Activated T-cell treated with anti-CD3 and anti-CD28 coated beads, Interleukin-2, amount 50 U/mL, for 4 hours (primary cell): Measurements from ENCODE around the gene TIMM21. TPM values are rescaled to one million over a fixed set of nuclear protein-coding genes. Genes with fewer than 3 reads are reported as not detected.
A peak's percentile ranks its signal among the peaks of the same experiment; 100 is the strongest.

Source experiments
- ATAC-seq, 2 donors: fragments of 200-7000 bp; cut with Tn5 transposase; one replicate each; pipeline ENCODE4 v1.10.0; 2021
- DNase-seq: peaks from one replicate; pipeline ENCODE4 v3.0.0-alpha.2; 2020
- H3K27me3 Mint-ChIP-seq: one replicate; pipeline ENCODE4 v1.8.0; 2021; ENCODE audit warnings: low read depth, mixed read lengths
- H3K36me3 Mint-ChIP-seq: one replicate; pipeline ENCODE4 v1.8.0; 2022; ENCODE audit warnings: mixed read lengths; ENCODE audit not compliant: insufficient read depth
- H3K4me1 Mint-ChIP-seq: one replicate; pipeline ENCODE4 v1.8.0; 2021; ENCODE audit warnings: low read depth, mixed read lengths
- H3K4me3 Mint-ChIP-seq: one replicate; pipeline ENCODE4 v1.8.0; 2021; ENCODE audit warnings: mild to moderate bottlenecking, moderate library complexity, mixed read lengths
- H3K9me3 Mint-ChIP-seq: one replicate; pipeline ENCODE4 v1.8.0; 2021; ENCODE audit warnings: mixed read lengths
- total RNA-seq, 3 donors: library from RNA; stranded (reverse); gene quantifications; one replicate each; pipeline ENCODE4 v1.2.1, GENCODE V29; 2021

The TIMM21 gene
- total RNA-seq, 3 donors from 2014 or later = 52.3 to 64.2 (median 56.5) TPM

- H3K27me3 Mint-ChIP-seq = no peaks in the 10 kb centered on the region
- H3K4me1 Mint-ChIP-seq = peaks cover 25% of the 10 kb centered on the region
- ATAC-seq = no peak
- DNase-seq = no peak
- no peak overlapping the region for H3K4me3 Mint-ChIP-seq
- peaks cover 30% of the 10 kb centered on the region for H3K36me3 Mint-ChIP-seq
- no peaks in the 10 kb centered on the region for H3K9me3 Mint-ChIP-seq
Measured at GRCh38 chr18:74154716-74155115, 6.4 kb downstream of the TIMM21 start.

- Mint-ChIP-seq H3K4me1 (peaks cover 22% of the 10 kb centered on the region), H3K9me3 (no peaks in the 10 kb centered on the region), H3K4me3 (no peak overlapping the region), H3K36me3 (peaks cover 32% of the 10 kb centered on the region), H3K27me3 (no peaks in the 10 kb centered on the region)
- no peak for ATAC-seq
- no peak for DNase-seq
Measured at GRCh38 chr18:74155276-74155675, 7.0 kb downstream of the TIMM21 start.

GRCh38 chr18:74163019-74163660 is 14.8 kb downstream of the TIMM21 start:
- no peak for ATAC-seq
- Mint-ChIP-seq H3K27me3 (no peaks in the 10 kb centered on the region), H3K4me3 (no peak overlapping the region), H3K4me1 (peaks cover 1% of the 10 kb centered on the region), H3K36me3 (peaks cover 29% of the 10 kb centered on the region), H3K9me3 (no peaks in the 10 kb centered on the region)
- DNase-seq = no peak

GRCh38 chr18:74166386-74166785 is 18.1 kb downstream of the TIMM21 start:
- ATAC-seq = no peak
- peaks cover 1% of the 10 kb centered on the region for H3K4me1 Mint-ChIP-seq
- no peak overlapping the region for H3K4me3 Mint-ChIP-seq
- peaks cover 6% of the 10 kb centered on the region for H3K36me3 Mint-ChIP-seq
- peaks cover 4% of the 10 kb centered on the region for H3K27me3 Mint-ChIP-seq
- no peaks in the 10 kb centered on the region for H3K9me3 Mint-ChIP-seq
- no peak for DNase-seq

GRCh38 chr18:74171910-74172606 is 23.7 kb downstream of the TIMM21 start:
- no peak for DNase-seq
- Mint-ChIP-seq H3K4me1 (peaks cover 2% of the 10 kb centered on the region), H3K36me3 (no peaks in the 10 kb centered on the region), H3K27me3 (peaks cover 22% of the 10 kb centered on the region), H3K9me3 (no peaks in the 10 kb centered on the region), H3K4me3 (peak overlapping the region; percentile 5)
- no peak for ATAC-seq

- no peaks in the 10 kb centered on the region for H3K36me3 Mint-ChIP-seq
- no peak overlapping the region for H3K4me3 Mint-ChIP-seq
- H3K27me3 Mint-ChIP-seq = peaks cover 24% of the 10 kb centered on the region
- no peaks in the 10 kb centered on the region for H3K9me3 Mint-ChIP-seq
- DNase-seq = no peak
- peaks cover 2% of the 10 kb centered on the region for H3K4me1 Mint-ChIP-seq
- no peak for ATAC-seq
Measured at GRCh38 chr18:74172697-74173433, 24.5 kb downstream of the TIMM21 start.

- Mint-ChIP-seq H3K4me3 (no peak overlapping the region), H3K36me3 (no peaks in the 10 kb centered on the region), H3K27me3 (peaks cover 24% of the 10 kb centered on the region), H3K9me3 (no peaks in the 10 kb centered on the region), H3K4me1 (peaks cover 2% of the 10 kb centered on the region)
- no peak for ATAC-seq
- DNase-seq = no peak
Measured at GRCh38 chr18:74173434-74173750, 25.1 kb downstream of the TIMM21 start.

- H3K4me3 Mint-ChIP-seq = no peak overlapping the region
- peaks cover 2% of the 10 kb centered on the region for H3K4me1 Mint-ChIP-seq
- H3K27me3 Mint-ChIP-seq = peaks cover 20% of the 10 kb centered on the region
- no peaks in the 10 kb centered on the region for H3K9me3 Mint-ChIP-seq
- ATAC-seq = no peak
- DNase-seq = no peak
- H3K36me3 Mint-ChIP-seq = no peaks in the 10 kb centered on the region
Measured at GRCh38 chr18:74175658-74176057, 27.3 kb downstream of the TIMM21 start.

GRCh38 chr18:74178884-74179283 is 30.6 kb downstream of the TIMM21 start:
- no peak overlapping the region for H3K4me3 Mint-ChIP-seq
- no peaks in the 10 kb centered on the region for H3K9me3 Mint-ChIP-seq
- no peaks in the 10 kb centered on the region for H3K4me1 Mint-ChIP-seq

GRCh38 chr18:74179623-74180199 is 31.4 kb downstream of the TIMM21 start:
- peaks cover 25% of the 10 kb centered on the region for H3K27me3 Mint-ChIP-seq
- ATAC-seq (no peak), DNase-seq (no peak)
- H3K9me3 Mint-ChIP-seq = no peaks in the 10 kb centered on the region
- H3K4me1 Mint-ChIP-seq = no peaks in the 10 kb centered on the region
- no peak overlapping the region for H3K4me3 Mint-ChIP-seq
- H3K36me3 Mint-ChIP-seq = no peaks in the 10 kb centered on the region

More at GRCh38 chr18:74178884-74179283, 30.6 kb downstream of the TIMM21 start:
- Mint-ChIP-seq H3K27me3 (peaks cover 29% of the 10 kb centered on the region), H3K36me3 (no peaks in the 10 kb centered on the region)
- ATAC-seq (no peak), DNase-seq (no peak)

GRCh38 chr18:74182335-74182734 is 34.0 kb downstream of the TIMM21 start:
- DNase-seq = no peak
- H3K4me3 Mint-ChIP-seq = no peak overlapping the region
- no peaks in the 10 kb centered on the region for H3K9me3 Mint-ChIP-seq
- no peaks in the 10 kb centered on the region for H3K4me1 Mint-ChIP-seq
- no peaks in the 10 kb centered on the region for H3K36me3 Mint-ChIP-seq
- no peak for ATAC-seq
- H3K27me3 Mint-ChIP-seq = peaks cover 15% of the 10 kb centered on the region

- peaks cover 15% of the 10 kb centered on the region for H3K27me3 Mint-ChIP-seq
- no peaks in the 10 kb centered on the region for H3K9me3 Mint-ChIP-seq
- no peaks in the 10 kb centered on the region for H3K4me1 Mint-ChIP-seq
- ATAC-seq (no peak), DNase-seq (no peak)
- no peaks in the 10 kb centered on the region for H3K36me3 Mint-ChIP-seq
- no peak overlapping the region for H3K4me3 Mint-ChIP-seq
Measured at GRCh38 chr18:74183130-74183529, 34.8 kb downstream of the TIMM21 start.

- DNase-seq = no peak
- H3K27me3 Mint-ChIP-seq = peaks cover 21% of the 10 kb centered on the region
- H3K9me3 Mint-ChIP-seq = no peaks in the 10 kb centered on the region
- H3K4me3 Mint-ChIP-seq = no peak overlapping the region
- ATAC-seq = no peak
- H3K36me3 Mint-ChIP-seq = no peaks in the 10 kb centered on the region
- no peaks in the 10 kb centered on the region for H3K4me1 Mint-ChIP-seq
Measured at GRCh38 chr18:74184875-74185274, 36.6 kb downstream of the TIMM21 start.

GRCh38 chr18:74185860-74186259 is 37.5 kb downstream of the TIMM21 start:
- ATAC-seq = no peak
- no peaks in the 10 kb centered on the region for H3K36me3 Mint-ChIP-seq
- H3K4me1 Mint-ChIP-seq = no peaks in the 10 kb centered on the region
- H3K4me3 Mint-ChIP-seq = no peak overlapping the region
- no peak for DNase-seq
- no peaks in the 10 kb centered on the region for H3K9me3 Mint-ChIP-seq
- peaks cover 25% of the 10 kb centered on the region for H3K27me3 Mint-ChIP-seq
